H1 (cell line): Measurements from ENCODE around the gene MZF1. TPM values are rescaled to one million over a fixed set of nuclear protein-coding genes. Genes with fewer than 3 reads are reported as not detected.

Experiments used
- CTCF ChIA-PET: fragments of 300-600 bp; sonication (Branson Sonifier 250); formaldehyde crosslinking; loops from one replicate; lab custom pipeline; 2021; ENCODE audit not compliant: partially characterized antibody; lab: Charles Lee
- POLR2A ChIA-PET: fragments of 300-600 bp; sonication (Branson Sonifier 250); formaldehyde crosslinking; loops from one replicate; lab custom pipeline; 2021; ENCODE audit warnings: inconsistent platforms; ENCODE audit not compliant: partially characterized antibody; lab: Charles Lee
- DNase-seq, 2 experiments: peaks; one replicate each; pipeline versions ENCODE4 v3.0.0 to v3.0.0-alpha.2; 2010 to 2022; ENCODE audit warnings: low spot score in 2 of 2, low read depth in 1 of 2, mixed read lengths in 1 of 2
- FAIRE-seq: peaks from 2 replicates; lab custom pipeline; 2011; peaks lifted over from hg19 to GRCh38; lab: Jason Lieb, UNC
- H2AFZ ChIP-seq: 2 replicates; pipeline ENCODE4 v1.8.1; 2012; ENCODE audit warnings: low read length, inconsistent platforms
- H2AK5ac ChIP-seq: 2 replicates; pipeline ENCODE4 v1.6.1; 2013; ENCODE audit warnings: low read depth, low read length
- H2BK120ac ChIP-seq: replicated peaks from 2 replicates; pipeline ENCODE3; 2013; ENCODE audit warnings: low read depth, low read length, inconsistent platforms
- H2BK12ac ChIP-seq: 2 replicates; pipeline ENCODE4 v1.6.1; 2013; ENCODE audit warnings: low read depth, low read length
- H2BK15ac ChIP-seq: 2 replicates; pipeline ENCODE4 v1.6.1; 2013; ENCODE audit warnings: low read length
- H2BK20ac ChIP-seq: 2 replicates; pipeline ENCODE4 v1.6.1; 2013; ENCODE audit warnings: low read length
- H2BK5ac ChIP-seq: 2 replicates; pipeline ENCODE4 v1.6.1; 2013; ENCODE audit warnings: low read depth, low read length
- H3K14ac ChIP-seq: 2 replicates; pipeline ENCODE4 v1.6.1; 2013; ENCODE audit warnings: inconsistent platforms; ENCODE audit not compliant: insufficient read length
- H3K18ac ChIP-seq: 2 replicates; pipeline ENCODE4 v1.6.1; 2013; ENCODE audit warnings: low read length; ENCODE audit errors: extremely low read depth
- H3K23ac ChIP-seq: 2 replicates; pipeline ENCODE4 v1.6.1; 2013; ENCODE audit warnings: inconsistent platforms; ENCODE audit not compliant: insufficient read length
- H3K23me2 ChIP-seq: 2 replicates; pipeline ENCODE4 v1.6.1; 2013; ENCODE audit warnings: low read depth, low read length
- H3K27ac ChIP-seq: 2 replicates; pipeline ENCODE4 v1.6.1; 2011; ENCODE audit warnings: low read depth, low read length, inconsistent platforms
- H3K27me3 ChIP-seq, 4 experiments: replicated peaks in 1 of 4; 1 replicate in 1 of 4; 2 replicates in 3 of 4; pipeline versions ENCODE4 v1.6.1 to v1.8.1; 2011 to 2013; ENCODE audit warnings: low read length in 3 of 4, mild to moderate bottlenecking in 3 of 4, inconsistent platforms in 2 of 4, mixed read lengths in 2 of 4, moderate library complexity in 1 of 4; ENCODE audit not compliant: control insufficient read depth in 3 of 4, insufficient read depth in 3 of 4; ENCODE audit errors: extremely low read depth in 1 of 4
- H3K36me3 ChIP-seq, 4 experiments: 2 replicates each; pipeline versions ENCODE4 v1.6.1 to v1.8.1; 2011 to 2013; ENCODE audit warnings: mild to moderate bottlenecking in 4 of 4, low read length in 3 of 4, moderate library complexity in 2 of 4, control low read depth in 1 of 4, inconsistent platforms in 1 of 4; ENCODE audit not compliant: insufficient read depth in 4 of 4, control insufficient read depth in 2 of 4
- H3K4ac ChIP-seq: replicated peaks from 2 replicates; pipeline ENCODE3; 2013; ENCODE audit warnings: low read length, low read depth, mixed read lengths, inconsistent platforms; ENCODE audit not compliant: insufficient read length
- H3K4me1 ChIP-seq, 4 experiments: replicated peaks in 1 of 4; 1 replicate in 1 of 4; 2 replicates in 3 of 4; pipeline versions ENCODE4 v1.6.1 to v1.8.1; 2011 to 2013; ENCODE audit warnings: low read length in 3 of 4, inconsistent platforms in 2 of 4, mixed read lengths in 1 of 4; ENCODE audit not compliant: insufficient read depth in 4 of 4, control insufficient read depth in 3 of 4
- H3K4me2 ChIP-seq, 2 experiments: 2 replicates each; pipeline versions ENCODE4 v1.6.1 to v1.8.1; 2011 to 2013; ENCODE audit warnings: low read depth in 2 of 2, low read length in 2 of 2, control low read depth in 1 of 2, inconsistent platforms in 1 of 2, mild to moderate bottlenecking in 1 of 2; ENCODE audit not compliant: insufficient read depth in 1 of 2
- H3K4me3 ChIP-seq, 4 experiments: fragments of 200-600, 300-600 bp in 1 of 4; sonication (generic), shearing (Covaris generic), sonication (Bioruptor Twin) in 1 of 4; 2 replicates each; pipeline versions ENCODE4 v1.5.1 to v1.8.1; 2011 to 2016; ENCODE audit warnings: low read length in 4 of 4, low read depth in 3 of 4, control low read depth in 2 of 4, inconsistent platforms in 2 of 4, mild to moderate bottlenecking in 2 of 4, mixed read lengths in 1 of 4, moderate library complexity in 1 of 4; ENCODE audit not compliant: insufficient read depth in 2 of 4; ENCODE audit errors: extremely low read depth in 1 of 4
- H3K56ac ChIP-seq: replicated peaks from 2 replicates; pipeline ENCODE3; 2013; ENCODE audit warnings: low read depth, mild to moderate bottlenecking, mixed read lengths, low read length, inconsistent platforms; ENCODE audit not compliant: insufficient read length
- H3K79me1 ChIP-seq: 2 replicates; pipeline ENCODE4 v1.6.1; 2013; ENCODE audit warnings: low read depth, low read length, control low read depth
- H3K79me2 ChIP-seq, 2 experiments: 2 replicates each; pipeline versions ENCODE4 v1.6.1 to v1.8.1; 2012 to 2013; ENCODE audit warnings: low read length in 2 of 2, mild to moderate bottlenecking in 2 of 2, inconsistent platforms in 1 of 2; ENCODE audit not compliant: insufficient read depth in 2 of 2, control insufficient read depth in 1 of 2
- H3K9ac ChIP-seq, 4 experiments: replicated peaks in 1 of 4; 1 replicate in 1 of 4; 2 replicates in 3 of 4; pipeline versions ENCODE4 v1.6.1 to v1.8.1; 2011 to 2013; ENCODE audit warnings: low read depth in 3 of 4, low read length in 3 of 4, control low read depth in 2 of 4, mild to moderate bottlenecking in 2 of 4, moderate library complexity in 2 of 4, inconsistent platforms in 1 of 4; ENCODE audit errors: extremely low read depth in 1 of 4
- H3K9me3 ChIP-seq, 2 experiments: 2 replicates each; pipeline versions ENCODE4 v1.6.1 to v1.8.1; 2012 to 2013; ENCODE audit warnings: mild to moderate bottlenecking in 2 of 2, moderate library complexity in 2 of 2, control low read depth in 1 of 2, inconsistent platforms in 1 of 2, low read depth in 1 of 2, low read length in 1 of 2, mixed read lengths in 1 of 2; ENCODE audit not compliant: insufficient read depth in 2 of 2
- H4K20me1 ChIP-seq, 2 experiments: replicated peaks in 1 of 2; 2 replicates each; pipeline versions ENCODE3 to v1.8.1; 2011 to 2013; ENCODE audit warnings: inconsistent platforms in 2 of 2, low read length in 2 of 2, mild to moderate bottlenecking in 1 of 2; ENCODE audit not compliant: insufficient read depth in 2 of 2, control insufficient read depth in 1 of 2
- H4K5ac ChIP-seq: 2 replicates; pipeline ENCODE4 v1.6.1; 2013; ENCODE audit warnings: low read length, low read depth, mixed read lengths, inconsistent platforms; ENCODE audit not compliant: insufficient read length
- H4K8ac ChIP-seq: 2 replicates; pipeline ENCODE4 v1.8.0; 2013; ENCODE audit warnings: mild to moderate bottlenecking, moderate library complexity, low read length, inconsistent platforms; ENCODE audit not compliant: insufficient read depth; ENCODE audit errors: extremely low read depth
- H4K91ac ChIP-seq: replicated peaks from 2 replicates; pipeline ENCODE3; 2013; ENCODE audit warnings: low read length, mixed read lengths, inconsistent platforms; ENCODE audit not compliant: insufficient read length
- KDM5A ChIP-seq: fragments of 200-600 bp; IDR thresholded peaks from 2 replicates; pipeline ENCODE4 v1.7.1; 2012; ENCODE audit warnings: mild to moderate bottlenecking, low read length, inconsistent platforms, mixed read lengths
- NRF1 ChIP-seq: IDR thresholded peaks from 2 replicates; pipeline ENCODE4 v1.6.1; 2011; ENCODE audit warnings: mild to moderate bottlenecking, low read depth, low read length, improper control_type of control experiment
- POLR2A ChIP-seq, 2 experiments: IDR thresholded peaks; 1 replicate in 1 of 2; 2 replicates in 1 of 2; pipeline ENCODE4 v1.6.1; 2011; ENCODE audit warnings: low read depth in 2 of 2, low read length in 2 of 2, mild to moderate bottlenecking in 2 of 2; ENCODE audit errors: control extremely low read depth in 1 of 2
- WGBS, 2 experiments: shearing (Covaris generic) in 1 of 2; methylation state at CpG; one replicate each; pipeline versions ENCODE4 v1.1.6 to v1.1.7; 2013 to 2015; ENCODE audit warnings: low lambda C conversion rate in 2 of 2, mixed read lengths in 2 of 2, inconsistent platforms in 1 of 2, low coverage in 1 of 2, missing lambda C conversion rate in 1 of 2; ENCODE audit not compliant: insufficient replicate concordance in 2 of 2, insufficient coverage in 1 of 2, insufficient read length in 1 of 2; ENCODE audit errors: extremely low coverage in 1 of 2, missing lambda C conversion rate in 1 of 2; 5-methylcytosine and 5-hydroxymethylcytosine counted together
- polyA plus RNA-seq, 7 experiments: library from polyadenylated mRNA; depleted of rRNA in 3 of 7; stranded (reverse) in 5 of 7; unstranded in 2 of 7; fragments of >200 nt in 5 of 7; fragments of 200-250 nt in 2 of 7; gene quantifications; 1 replicate in 5 of 7; 2 replicates in 1 of 7; 4 replicates in 1 of 7; pipeline versions ENCODE4 v1.2.1 to v1.2.3, GENCODE V29; 2011 to 2013; ENCODE audit warnings: missing spikeins in 2 of 7, mixed read lengths in 2 of 7
- total RNA-seq: library from RNA; stranded (reverse); fragmentation: NEBNext Ultra II Directional; extraction: Animal tissue kit (Norgen Biotek cat#: 25700); gene quantifications from 2 replicates; pipeline ENCODE4 v1.2.1, GENCODE V29; 2021

The MZF1 gene
- total and polyA plus RNA-seq, 2 of the 8 experiments (the other 6 are each of a cell fraction or from before 2014, with no cell fraction given): 15.2 to 25.0 TPM

DNA sequence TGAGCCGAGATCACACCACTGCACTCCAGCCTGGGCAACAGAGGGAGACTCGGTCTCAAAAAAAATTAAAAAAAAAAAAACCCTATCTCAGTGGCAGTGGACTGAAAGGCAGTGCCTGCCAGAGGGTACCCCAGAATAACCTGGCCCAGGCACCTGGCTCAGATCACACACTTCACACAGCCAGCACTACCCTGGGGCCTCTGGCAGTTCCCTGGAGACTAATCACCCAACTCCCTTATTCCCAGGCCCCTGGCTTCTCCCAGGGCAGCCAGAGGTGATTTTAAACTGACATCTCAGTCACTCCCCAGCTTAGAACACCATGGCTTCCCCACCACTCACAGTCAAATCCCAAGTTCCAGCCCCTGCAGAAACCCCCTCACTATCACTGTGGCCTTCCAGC lies 57.9 kb downstream of the MZF1 start:
- no peak overlapping the region for H2BK120ac ChIP-seq
- ChIA-PET POLR2A (interaction anchor here (0.8 to 21.3 kb wide), 5 partner anchors 16 to 152 kb away, joined by 3 to 650 read pairs (median 9); partner anchors contain the start of genes CHMP2A, TRIM28, UBE2M and ZNF497), CTCF (interaction anchor here (1.4 to 1.8 kb wide), 2 partner anchors 32 to 46 kb away, joined by 4 to 5 read pairs; no protein-coding TSS in a partner anchor)
- no peak overlapping the region for H3K27ac ChIP-seq
- no peak overlapping the region for H3K4ac ChIP-seq
- no peak overlapping the region for H4K5ac ChIP-seq
- WGBS, 2 experiments: 94% methylated on average over 2 of the region's 2 CpGs; no CpG with 5 or more reads in 1 of the 2 experiments
- peaks cover 2 to 9% of the 10 kb centered on the region in 2 experiments for H4K20me1 ChIP-seq
- H3K18ac ChIP-seq: no peak overlapping the region
- H4K8ac ChIP-seq: no peak overlapping the region
- peaks cover 11% of the 10 kb centered on the region for H3K23me2 ChIP-seq
- H2AFZ ChIP-seq: no peak overlapping the region
- H3K23ac ChIP-seq: no peak overlapping the region
- no peaks in the 10 kb centered on the region for H3K27me3 ChIP-seq
- H2BK20ac ChIP-seq: no peak overlapping the region
- H2BK12ac ChIP-seq: no peak overlapping the region
- H2AK5ac ChIP-seq: no peak overlapping the region
- no peak for DNase-seq
- no peaks in the 10 kb centered on the region for H3K9me3 ChIP-seq
- peaks cover 0 to 28% (median 16%) of the 10 kb centered on the region in 4 experiments; a peak in 6 of 7 replicates for H3K4me1 ChIP-seq
- H3K9ac ChIP-seq: peak overlapping the region in 1 of 4 experiments; percentile 37; a peak in 1 of 7 replicates
- no peak overlapping the region for H3K14ac ChIP-seq
- H3K56ac ChIP-seq: no peak overlapping the region
- peaks cover 0 to 17% of the 10 kb centered on the region in 2 experiments; a peak in 1 of 4 replicates for H3K79me2 ChIP-seq
- no peak overlapping the region for H2BK15ac ChIP-seq
- no peak for TF ChIP-seq NRF1
- TF ChIP-seq KDM5A: no peak
- TF ChIP-seq POLR2A (IDR thresholded peaks at IDR 0.05; ENCODE audit: control extremely low read depth in 1 of 2, low read depth in 2 of 2, low read length in 2 of 2): peak in 1 of 2 experiments; percentile 42; a peak in 1 of 3 replicates
- peak overlapping the region in 1 of 4 experiments; percentile 16; a peak in 1 of 8 replicates for H3K4me3 ChIP-seq
- H3K36me3 ChIP-seq: peaks cover 0 to 9% (median 2%) of the 10 kb centered on the region in 4 experiments; a peak in 2 of 8 replicates
- peaks cover 5% of the 10 kb centered on the region for H3K79me1 ChIP-seq
- H4K91ac ChIP-seq: peak overlapping the region; percentile 42
- peak overlapping the region; percentile 36 to 58 for H3K4me2 ChIP-seq
- H2BK5ac ChIP-seq: no peak overlapping the region
- FAIRE-seq: no peak
